HuH-7.5 (cell line): Measurements from ENCODE around the gene NRP2.

Source experiments
- DNase-seq: peaks from one replicate; pipeline ENCODE4 v3.0.0; 2011; ENCODE audit warnings: low spot score

The NRP2 gene

GRCh38 chr2:205730701-205731582 is 48.6 kb downstream of the NRP2 start:
- DNase-seq = peak; percentile 36

DNA sequence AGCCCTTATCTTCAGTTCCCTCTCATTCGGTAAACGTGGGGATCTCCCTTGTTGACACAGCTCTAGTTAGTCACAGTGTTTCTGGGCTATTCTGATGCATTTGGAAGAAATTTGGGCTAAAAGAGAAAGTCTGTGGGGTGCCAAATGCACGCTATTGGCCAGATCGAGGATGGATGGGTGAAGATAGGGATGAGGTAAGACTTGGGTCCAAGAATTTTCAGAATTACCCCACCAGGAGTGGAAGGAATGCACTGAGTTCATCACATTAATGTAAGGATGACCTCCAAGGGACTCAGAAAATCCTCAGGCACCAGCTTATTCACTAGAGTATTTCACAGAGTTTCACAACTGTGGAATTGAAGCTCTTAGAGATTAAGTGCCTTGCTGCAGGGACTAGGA is 49.3 kb downstream of the NRP2 start:
- no peak for DNase-seq

DNA sequence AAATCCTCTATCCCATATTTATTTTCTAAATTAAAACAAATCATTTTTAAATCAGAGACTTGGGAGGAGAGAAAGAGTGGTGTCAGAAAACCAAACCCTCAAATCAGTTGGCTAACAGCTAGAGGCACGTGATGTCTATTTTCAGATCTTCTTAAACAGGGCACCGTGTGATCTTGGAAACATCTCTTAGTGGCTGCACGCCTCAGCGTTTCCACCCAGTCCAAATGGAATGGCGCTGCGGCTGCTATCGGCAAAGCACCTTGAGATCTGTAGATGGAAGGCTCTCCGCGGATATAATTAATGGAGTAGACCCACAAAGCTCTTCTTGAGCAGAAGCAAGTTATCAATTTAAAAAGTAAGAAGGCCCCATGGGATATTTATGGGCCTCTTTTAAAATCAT is 50.0 kb downstream of the NRP2 start:
- DNase-seq = no peak

GRCh38 chr2:205733082-205733481 is 50.8 kb downstream of the NRP2 start:
- DNase-seq = no peak

- no peak for DNase-seq
Observed at GRCh38 chr2:205733648-205734047, 51.3 kb downstream of the NRP2 start.

- no peak for DNase-seq
Observed at GRCh38 chr2:205734436-205735037, 52.2 kb downstream of the NRP2 start.

DNA sequence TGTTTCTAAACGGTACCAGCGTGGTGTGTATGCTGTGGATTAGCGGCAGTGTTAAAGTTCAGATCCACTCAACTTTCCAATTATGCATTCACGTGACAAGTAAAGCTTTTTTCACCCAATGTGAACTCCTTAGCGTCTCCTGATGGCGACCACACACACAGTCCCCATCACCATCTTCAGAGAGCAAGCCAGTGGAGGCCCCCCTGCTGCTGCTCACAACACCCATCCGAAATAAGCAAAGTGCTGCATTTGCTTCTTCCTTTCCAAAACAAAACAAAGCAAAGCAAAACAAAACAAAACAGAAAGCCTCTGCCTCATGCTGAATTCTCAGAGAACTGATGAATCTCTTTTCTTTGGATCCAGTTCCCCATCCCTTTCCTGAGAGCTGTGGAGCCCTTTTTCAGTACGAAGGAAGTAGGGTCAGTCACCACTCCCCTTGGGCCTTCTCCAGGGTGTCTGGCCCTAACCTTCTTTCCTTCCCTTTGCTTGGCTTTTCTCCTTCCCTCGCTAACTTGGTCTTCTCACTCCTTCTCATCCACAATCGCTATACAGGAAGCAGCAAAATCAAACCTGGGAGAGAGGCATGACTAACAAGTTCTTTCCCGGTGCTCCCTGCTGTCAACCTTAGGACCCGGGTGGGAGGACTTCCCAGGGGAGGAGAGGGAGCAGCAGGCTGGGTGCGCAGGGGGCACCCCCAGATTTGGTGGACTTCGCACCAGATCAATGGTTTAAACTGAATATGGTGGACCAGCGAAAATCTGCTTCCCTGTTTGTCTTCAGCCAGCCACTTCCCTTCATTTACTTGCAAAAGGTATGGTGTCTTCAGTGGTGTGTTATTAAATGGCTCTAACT is 56.0 kb downstream of the NRP2 start:
- DNase-seq = no peak

GRCh38 chr2:205739620-205740019 is 57.3 kb downstream of the NRP2 start:
- DNase-seq = no peak

- DNase-seq = no peak
Observed at GRCh38 chr2:205740381-205740780, 58.1 kb downstream of the NRP2 start.

- DNase-seq = no peak
Observed at GRCh38 chr2:205741256-205741978, 59.1 kb downstream of the NRP2 start.

GRCh38 chr2:205743137-205743536 is 60.8 kb downstream of the NRP2 start:
- no peak for DNase-seq

DNA sequence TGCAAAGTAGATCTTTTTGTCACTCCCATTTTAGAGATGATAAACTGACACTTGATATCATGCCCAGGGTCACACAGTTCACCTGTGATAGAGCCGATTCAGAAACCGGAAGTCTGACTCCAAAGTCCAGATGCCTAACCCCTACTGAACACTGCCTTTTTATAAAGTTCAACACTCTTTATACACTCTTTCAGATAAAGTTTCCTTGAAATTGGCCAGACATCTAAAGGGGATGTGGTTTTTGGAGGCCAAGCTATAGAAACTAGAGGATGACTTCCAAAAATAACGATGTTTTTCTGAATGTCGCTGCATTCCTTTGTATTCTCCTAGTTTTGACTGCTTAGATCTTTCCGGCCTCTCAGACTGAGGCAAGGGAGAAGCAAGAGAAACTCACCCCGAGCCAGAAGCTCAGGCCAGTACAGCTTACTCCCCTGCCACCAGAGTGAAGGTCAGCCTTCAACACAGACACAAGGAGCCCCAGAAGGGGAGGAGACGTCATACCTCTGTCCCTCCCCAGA is 61.8 kb downstream of the NRP2 start:
- DNase-seq = no peak

GRCh38 chr2:205745661-205746419 is 63.5 kb downstream of the NRP2 start:
- no peak for DNase-seq

DNA sequence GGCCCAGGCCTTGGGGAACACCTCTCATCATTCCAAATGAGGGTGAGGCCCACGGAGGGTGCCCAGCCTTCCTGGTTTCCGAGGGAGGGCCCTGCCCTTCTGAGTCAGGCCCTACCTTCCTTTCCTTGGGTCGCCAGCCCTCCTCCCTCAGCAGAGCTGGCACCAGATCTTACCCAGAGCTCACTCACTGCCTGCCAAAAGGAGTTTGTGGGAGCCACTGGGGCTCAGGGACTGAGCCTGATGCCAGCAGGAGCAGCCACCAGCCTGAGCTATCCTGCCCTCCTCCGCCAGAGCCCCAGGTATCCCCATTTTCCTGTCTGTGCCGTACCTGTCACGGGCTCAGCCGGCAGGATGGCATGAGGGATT is 64.1 kb downstream of the NRP2 start:
- no peak for DNase-seq

- no peak for DNase-seq
Observed at GRCh38 chr2:205747829-205748386, 65.6 kb downstream of the NRP2 start.

- DNase-seq = no peak
Observed at GRCh38 chr2:205748639-205749038, 66.3 kb downstream of the NRP2 start.

DNA sequence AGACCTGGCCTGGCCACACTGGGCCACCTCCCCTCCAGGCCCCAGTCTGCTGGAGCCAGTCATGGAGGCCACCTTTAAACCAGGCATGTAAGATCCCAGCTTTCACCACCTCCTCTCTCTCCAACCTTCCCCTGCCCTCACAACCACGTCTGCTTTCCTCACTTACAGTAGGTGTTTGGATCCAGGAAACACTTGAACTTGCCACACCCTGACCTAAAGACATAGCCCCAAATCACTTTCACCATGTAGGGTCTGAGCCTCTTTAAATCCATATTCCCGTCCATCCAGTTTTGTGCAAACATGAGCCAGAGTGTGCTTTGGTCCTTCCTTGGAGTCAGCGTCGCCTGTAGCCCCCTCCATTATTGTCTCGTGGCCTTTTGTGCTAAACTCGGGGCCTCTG is 66.8 kb downstream of the NRP2 start:
- no peak for DNase-seq

DNA sequence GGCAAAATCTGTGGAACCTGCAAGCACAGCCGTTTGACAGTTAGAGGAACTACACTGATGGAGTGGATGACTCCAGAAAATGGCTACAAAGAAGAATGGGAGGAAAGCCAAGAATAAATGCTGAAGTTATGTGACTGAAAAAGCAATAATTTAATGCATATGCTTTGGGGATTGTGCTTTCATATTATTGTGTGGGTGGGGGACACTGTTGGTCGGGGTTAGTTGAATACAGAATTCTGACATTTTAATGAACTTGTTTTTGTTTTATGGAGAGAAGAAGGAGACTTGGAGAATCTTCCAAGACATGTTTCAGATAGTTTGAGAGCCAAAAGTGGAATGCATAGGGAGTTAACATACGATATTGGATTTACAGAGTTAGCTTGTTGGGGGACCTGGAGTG is 68.5 kb downstream of the NRP2 start:
- DNase-seq = no peak

GRCh38 chr2:205751569-205752031 is 69.3 kb downstream of the NRP2 start:
- no peak for DNase-seq

DNA sequence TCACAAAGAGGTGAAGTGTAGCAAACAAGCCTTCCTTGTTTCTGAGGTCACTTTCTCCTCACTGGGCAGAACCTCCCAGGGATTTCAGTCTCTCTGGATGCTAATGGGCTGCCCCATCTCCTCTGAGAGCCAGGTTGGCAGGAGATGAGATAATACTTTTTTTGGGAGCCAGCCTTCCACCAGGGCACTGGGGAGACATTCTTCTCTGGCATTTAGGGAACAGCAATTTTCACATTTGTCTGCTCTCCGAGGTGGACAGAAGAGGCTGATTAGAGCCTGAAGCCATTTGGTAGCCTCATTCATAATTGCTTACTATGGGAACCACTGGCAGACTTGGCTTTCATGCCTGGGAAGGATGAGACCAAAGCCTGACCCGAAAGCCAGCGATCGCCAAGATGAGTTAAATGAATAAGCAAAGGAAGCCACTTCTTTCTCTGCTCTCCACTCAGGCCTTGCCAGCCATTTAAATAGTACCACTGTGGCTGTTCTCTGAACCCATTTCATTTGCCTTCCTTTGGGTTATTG is 70.1 kb downstream of the NRP2 start:
- no peak for DNase-seq
